RWPE1 (cell line): Measurements from ENCODE around the gene CYREN.

Experiments used
- CTCF ChIA-PET: fragments of 350-600 bp; sonication (Branson Sonifier 250); formaldehyde crosslinking; extraction: SDS; loops from one replicate; lab custom pipeline; 2021; lab: Yijun Ruan, JAX
- POLR2A ChIA-PET: fragments of 400-600 bp; formaldehyde crosslinking; extraction: SDS; loops from one replicate; lab custom pipeline; 2020; ENCODE audit warnings: antibody characterized with exemption; ENCODE audit not compliant: low non-redundant PET; lab: Yijun Ruan, JAX
- DNase-seq: peaks from one replicate; pipeline ENCODE4 v3.0.0; 2012; ENCODE audit warnings: low spot score
- H3K27ac ChIP-seq: fragments of 450-650 bp; 2 replicates; pipeline ENCODE4 v1.5.1; 2017
- TF ChIP-seq, protein P1 (sequence below): fragments of 450-650 bp; conservative IDR thresholded peaks from 2 replicates; pipeline ENCODE4 v1.5.1; 2017; ENCODE audit warnings: low read depth, mild to moderate bottlenecking

Gene CYREN

GRCh38 chr7:135160858-135161653 lies 9.5 kb downstream of the CYREN start:
- no peak overlapping the region for H3K27ac ChIP-seq
- ChIA-PET CTCF (interaction anchor here (0.6 kb wide), 1 partner anchor 198 kb away, joined by 5 read pairs; no protein-coding TSS in a partner anchor), POLR2A (no interaction called here)
- TF ChIP-seq, protein P1, sequence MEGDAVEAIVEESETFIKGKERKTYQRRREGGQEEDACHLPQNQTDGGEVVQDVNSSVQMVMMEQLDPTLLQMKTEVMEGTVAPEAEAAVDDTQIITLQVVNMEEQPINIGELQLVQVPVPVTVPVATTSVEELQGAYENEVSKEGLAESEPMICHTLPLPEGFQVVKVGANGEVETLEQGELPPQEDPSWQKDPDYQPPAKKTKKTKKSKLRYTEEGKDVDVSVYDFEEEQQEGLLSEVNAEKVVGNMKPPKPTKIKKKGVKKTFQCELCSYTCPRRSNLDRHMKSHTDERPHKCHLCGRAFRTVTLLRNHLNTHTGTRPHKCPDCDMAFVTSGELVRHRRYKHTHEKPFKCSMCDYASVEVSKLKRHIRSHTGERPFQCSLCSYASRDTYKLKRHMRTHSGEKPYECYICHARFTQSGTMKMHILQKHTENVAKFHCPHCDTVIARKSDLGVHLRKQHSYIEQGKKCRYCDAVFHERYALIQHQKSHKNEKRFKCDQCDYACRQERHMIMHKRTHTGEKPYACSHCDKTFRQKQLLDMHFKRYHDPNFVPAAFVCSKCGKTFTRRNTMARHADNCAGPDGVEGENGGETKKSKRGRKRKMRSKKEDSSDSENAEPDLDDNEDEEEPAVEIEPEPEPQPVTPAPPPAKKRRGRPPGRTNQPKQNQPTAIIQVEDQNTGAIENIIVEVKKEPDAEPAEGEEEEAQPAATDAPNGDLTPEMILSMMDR, result no peak
- no peak for DNase-seq

GRCh38 chr7:135160098-135160857 lies 10.2 kb downstream of the CYREN start:
- DNase-seq, result no peak
- POLR2A ChIA-PET, result no interaction called here
- TF ChIP-seq, protein P1, result no peak
- CTCF ChIA-PET, result interaction anchor here (0.6 kb wide), 1 partner anchor 197 kb away, joined by 5 read pairs; no protein-coding TSS in a partner anchor
- no peak overlapping the region for H3K27ac ChIP-seq

DNA sequence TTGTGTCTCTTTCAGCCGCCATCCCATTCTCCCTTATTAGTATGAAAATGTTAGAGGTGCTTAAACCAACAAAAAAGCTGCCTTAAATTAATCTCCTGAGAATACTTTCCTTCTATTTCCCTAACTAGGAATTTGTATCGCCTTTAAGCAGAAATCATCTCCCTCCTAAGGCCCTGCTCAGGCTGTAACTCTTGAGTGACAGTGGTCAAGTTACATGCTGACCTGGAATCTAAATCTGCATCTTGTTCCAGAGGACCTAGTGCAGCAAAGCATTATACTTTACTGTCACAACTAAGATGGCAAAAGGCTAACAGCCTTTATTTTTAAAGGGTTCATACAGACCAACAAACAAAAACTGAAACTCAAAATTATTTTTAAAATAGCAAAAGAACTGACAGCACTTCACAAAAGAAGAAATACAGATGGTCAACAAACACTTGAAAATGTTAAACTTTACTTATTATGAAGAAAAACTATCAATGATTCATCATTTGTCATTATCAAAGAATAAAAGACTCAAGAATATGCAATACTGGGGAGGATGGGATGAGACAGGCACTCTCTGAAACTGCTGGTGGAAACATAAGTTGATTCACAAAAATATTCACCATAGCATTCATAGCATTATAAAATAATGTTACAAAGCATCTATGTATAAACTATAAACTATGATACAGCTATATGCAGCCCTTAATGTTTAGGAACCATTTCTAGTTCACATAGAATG lies 11.0 kb downstream of the CYREN start:
- no peak for DNase-seq
- H3K27ac ChIP-seq, result no peak overlapping the region
- ChIA-PET CTCF (no interaction called here), POLR2A (no interaction called here)
- TF ChIP-seq, protein P1, result no peak

DNA sequence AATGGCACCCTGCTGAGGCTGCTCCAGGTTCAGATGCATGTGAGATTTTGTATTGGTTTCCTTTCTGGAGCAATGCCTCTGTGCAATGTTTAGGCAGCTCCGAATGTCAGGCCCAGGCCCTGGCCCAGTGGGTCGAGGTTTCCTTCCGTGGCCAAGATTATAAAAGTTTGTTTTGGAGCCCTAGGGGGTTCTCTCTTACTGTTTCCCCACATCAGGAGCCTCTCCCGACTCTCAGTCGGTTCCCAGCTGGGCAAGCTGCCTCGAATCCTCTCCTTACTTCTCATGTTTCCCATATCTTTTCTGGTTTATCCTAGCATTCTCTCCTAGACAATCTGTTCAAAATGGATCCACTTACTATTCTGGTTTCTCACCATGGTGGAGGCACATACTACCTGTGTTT lies 11.6 kb downstream of the CYREN start:
- no peak overlapping the region for H3K27ac ChIP-seq
- TF ChIP-seq, protein P1, result no peak
- CTCF ChIA-PET, result no interaction called here
- no peak for DNase-seq
- POLR2A ChIA-PET, result no interaction called here

GRCh38 chr7:135158141-135158655 lies 12.3 kb downstream of the CYREN start:
- no peak for DNase-seq
- POLR2A ChIA-PET, result no interaction called here
- TF ChIP-seq, protein P1, result no peak
- no peak overlapping the region for H3K27ac ChIP-seq
- CTCF ChIA-PET, result no interaction called here

- ChIA-PET POLR2A (no interaction called here), CTCF (no interaction called here)
Measured at GRCh38 chr7:135156290-135156689, 14.2 kb downstream of the CYREN start.

More at GRCh38 chr7:135156290-135156689, 14.2 kb downstream of the CYREN start:
- no peak for DNase-seq
- H3K27ac ChIP-seq, result no peak overlapping the region
- TF ChIP-seq, protein P1, result no peak
